Inferior parietal cortex (tissue), 1 donor: ENCODE measurements around the gene ZNF440.
"Not testable (repeated sequence)": the region's sequence is repeated elsewhere in the genome, so short reads cannot be mapped to it uniquely, and the experiment has no call there.

Source experiments
- DNase-seq: peaks from one replicate; pipeline ENCODE4 v3.0.0-alpha.2; 2016; ENCODE audit errors: extremely low spot score

The ZNF440 gene

GRCh38 chr19:11828957-11829876 is 15.1 kb downstream of the ZNF440 start:
- not testable (repeated sequence) for DNase-seq

DNA sequence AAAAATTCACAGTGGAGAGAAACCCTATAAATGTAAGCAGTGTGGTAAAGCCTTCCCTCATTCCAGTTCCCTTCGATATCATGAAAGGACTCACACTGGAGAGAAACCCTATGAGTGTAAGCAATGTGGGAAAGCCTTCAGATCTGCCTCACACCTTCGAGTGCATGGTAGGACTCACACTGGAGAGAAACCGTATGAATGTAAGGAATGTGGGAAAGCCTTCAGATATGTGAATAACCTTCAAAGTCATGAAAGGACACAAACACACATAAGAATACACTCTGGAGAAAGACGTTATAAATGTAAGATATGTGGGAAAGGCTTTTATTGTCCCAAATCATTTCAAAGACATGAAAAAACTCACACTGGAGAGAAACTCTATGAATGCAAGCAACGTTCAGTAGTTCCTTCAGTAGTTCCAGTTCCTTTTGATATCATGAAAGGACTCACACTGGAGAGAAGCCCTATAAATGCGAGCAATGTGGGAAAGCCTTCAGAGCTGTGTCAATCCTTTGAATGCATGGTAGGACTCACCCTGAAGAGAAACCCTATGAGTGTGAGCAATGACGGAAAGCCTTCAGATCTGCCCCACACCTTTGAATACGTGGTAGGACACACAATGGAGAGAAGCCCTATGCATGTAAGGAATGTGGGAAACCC is 18.3 kb downstream of the ZNF440 start:
- no peak for DNase-seq

- no peak for DNase-seq
Measured at GRCh38 chr19:11833541-11833940, 19.5 kb downstream of the ZNF440 start.

DNA sequence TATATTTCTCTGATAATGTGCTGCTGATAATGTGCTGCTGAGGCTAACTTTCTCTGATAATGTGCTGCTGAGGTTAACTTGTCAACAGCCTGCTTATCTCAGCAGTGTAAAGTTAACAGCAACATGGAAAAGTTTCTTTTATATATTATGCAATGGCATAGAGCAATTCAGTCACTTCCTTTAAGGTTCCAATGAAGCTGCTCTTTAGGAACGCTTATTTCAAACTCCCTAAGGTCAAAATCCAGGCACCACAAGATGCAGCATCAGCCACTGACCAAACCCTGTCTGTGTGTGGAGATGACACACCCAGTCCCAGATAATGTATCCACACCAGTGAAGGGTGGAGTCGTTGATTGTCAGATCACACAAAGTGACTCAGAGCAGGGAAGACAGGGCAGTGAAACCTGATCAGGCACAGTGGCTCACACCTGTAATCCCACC is 21.6 kb downstream of the ZNF440 start:
- not testable (repeated sequence) for DNase-seq

GRCh38 chr19:11843722-11844121 is 29.6 kb downstream of the ZNF440 start:
- no peak for DNase-seq

- not testable (repeated sequence) for DNase-seq
Measured at GRCh38 chr19:11847615-11848014, 33.5 kb downstream of the ZNF440 start.

DNA sequence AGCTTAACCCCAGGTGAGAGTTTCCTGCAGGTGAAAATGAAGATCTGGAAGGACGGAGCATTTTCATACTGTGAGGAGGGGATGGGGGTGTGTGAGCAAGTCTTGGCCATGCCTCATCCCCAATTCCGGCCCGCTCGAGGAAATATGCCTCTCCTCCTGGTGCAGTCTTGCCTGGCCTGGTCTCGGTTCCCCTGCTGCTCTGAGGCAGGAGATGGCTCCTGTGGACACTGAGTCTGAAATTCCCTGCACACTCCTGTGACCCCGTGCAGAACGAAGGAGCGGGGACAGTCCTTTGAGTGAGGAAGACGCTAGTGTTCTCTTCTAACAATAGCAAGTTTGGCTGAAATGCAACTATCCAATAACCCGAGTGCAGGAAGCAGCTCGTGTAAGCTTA is 34.1 kb downstream of the ZNF440 start:
- no peak for DNase-seq

DNA sequence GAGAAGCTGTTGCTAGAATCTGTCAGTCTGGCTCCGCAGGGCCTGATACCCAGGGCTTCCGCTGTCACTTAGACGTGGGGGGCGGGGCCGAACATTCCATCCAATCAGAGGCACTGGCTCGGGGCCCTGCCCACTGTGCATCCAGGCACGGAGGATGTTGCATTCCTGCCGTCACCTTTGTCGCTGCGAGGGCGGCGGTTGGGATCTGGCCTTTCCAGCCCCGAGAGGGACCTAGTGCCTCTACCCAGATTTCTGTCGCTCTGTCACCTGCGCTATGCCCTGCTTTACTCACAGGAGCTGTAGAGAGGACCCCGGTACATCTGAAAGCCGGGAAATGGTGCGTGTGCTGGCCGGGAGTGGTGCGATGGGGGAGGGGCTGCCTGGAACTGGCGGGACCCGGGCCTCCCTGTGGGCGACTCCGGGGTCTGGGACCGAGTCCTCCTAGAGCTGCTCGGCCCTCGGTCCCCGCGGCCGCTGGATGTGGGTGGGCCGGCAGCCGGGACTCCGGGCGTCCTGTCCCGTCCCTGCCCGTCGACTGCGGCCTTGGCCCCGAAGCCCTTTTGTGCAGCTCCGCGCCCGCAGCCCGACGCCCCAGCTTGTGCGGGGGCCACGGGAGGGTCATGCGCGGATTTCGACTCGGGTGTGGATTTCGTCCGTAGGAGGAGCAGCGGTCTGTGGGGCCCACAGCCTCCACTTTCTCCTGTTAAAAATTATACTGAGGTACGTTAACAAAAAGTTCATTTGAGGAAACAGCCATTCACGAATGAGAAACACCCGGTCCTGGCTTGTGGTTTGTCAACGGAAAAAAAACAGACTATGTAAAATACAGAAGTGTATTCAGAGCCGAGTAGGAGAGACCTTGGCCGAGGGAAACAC is 34.8 kb downstream of the ZNF440 start, which contains the start of gene ZNF439:
TSS of gene ZNF439 (plus strand) at position 133 of the 876 bp plus-strand sequence. CDS start at position 275, 142 bp downstream.
- DNase-seq: peak; percentile 91

GRCh38 chr19:11850289-11850688 is 36.2 kb downstream of the ZNF440 start:
- not testable (repeated sequence) for DNase-seq

DNA sequence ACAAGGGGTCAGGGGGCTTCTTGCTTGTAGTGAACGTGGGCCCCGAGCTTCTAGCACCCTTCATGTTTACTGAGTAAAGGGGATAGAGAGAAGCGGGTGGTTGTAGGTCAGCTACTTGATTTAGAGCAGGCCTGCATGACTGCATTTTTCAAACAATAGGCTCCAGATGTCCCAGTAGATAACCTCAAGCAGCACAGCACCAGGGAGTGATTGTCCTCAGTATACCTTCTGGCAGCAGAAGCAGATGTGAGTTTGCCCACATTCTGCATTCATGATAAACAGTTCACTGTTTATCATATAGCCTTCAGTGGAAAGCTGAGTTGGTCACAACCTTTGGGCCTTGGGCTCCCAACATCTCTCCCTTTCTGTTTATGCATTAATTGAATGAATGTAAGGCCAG is 39.3 kb downstream of the ZNF440 start:
- no peak for DNase-seq

GRCh38 chr19:11856596-11857250 is 42.6 kb downstream of the ZNF440 start:
- no peak for DNase-seq

- no peak for DNase-seq
Measured at GRCh38 chr19:11860721-11861120, 46.6 kb downstream of the ZNF440 start.

GRCh38 chr19:11861301-11861700 is 47.2 kb downstream of the ZNF440 start:
- no peak for DNase-seq

DNA sequence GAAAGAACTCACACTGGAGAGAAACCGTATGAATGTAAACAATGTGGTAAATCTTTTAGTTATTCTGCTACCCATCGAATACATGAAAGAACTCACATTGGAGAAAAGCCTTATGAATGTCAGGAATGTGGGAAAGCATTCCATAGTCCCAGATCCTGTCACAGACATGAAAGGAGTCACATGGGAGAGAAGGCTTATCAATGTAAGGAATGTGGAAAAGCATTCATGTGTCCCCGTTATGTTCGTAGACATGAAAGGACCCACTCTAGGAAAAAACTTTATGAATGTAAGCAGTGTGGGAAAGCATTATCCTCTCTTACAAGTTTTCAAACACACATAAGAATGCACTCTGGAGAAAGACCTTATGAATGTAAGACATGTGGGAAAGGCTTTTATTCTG is 53.7 kb downstream of the ZNF440 start:
- not testable (repeated sequence) for DNase-seq

- no peak for DNase-seq
Measured at GRCh38 chr19:11868188-11868587, 54.1 kb downstream of the ZNF440 start.

DNA sequence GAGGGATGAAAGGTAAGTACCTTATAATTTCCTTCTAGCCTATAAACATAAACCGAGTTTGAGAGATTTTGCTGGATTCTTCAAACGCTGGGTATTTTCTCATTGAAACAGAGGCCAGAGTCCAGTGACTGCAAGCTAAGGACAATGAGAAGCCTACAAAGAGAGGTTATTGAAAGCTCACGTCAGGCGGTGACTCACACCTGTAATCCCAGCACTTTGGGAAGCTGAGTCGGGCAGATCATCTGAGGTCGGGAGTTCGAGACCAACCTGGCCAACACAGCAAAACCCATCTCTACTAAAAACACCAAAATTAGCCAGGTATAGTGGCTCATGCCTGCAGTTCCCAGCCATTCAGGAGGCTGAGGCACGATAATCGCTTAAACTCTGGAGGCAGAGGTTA is 58.6 kb downstream of the ZNF440 start:
- no peak for DNase-seq

DNA sequence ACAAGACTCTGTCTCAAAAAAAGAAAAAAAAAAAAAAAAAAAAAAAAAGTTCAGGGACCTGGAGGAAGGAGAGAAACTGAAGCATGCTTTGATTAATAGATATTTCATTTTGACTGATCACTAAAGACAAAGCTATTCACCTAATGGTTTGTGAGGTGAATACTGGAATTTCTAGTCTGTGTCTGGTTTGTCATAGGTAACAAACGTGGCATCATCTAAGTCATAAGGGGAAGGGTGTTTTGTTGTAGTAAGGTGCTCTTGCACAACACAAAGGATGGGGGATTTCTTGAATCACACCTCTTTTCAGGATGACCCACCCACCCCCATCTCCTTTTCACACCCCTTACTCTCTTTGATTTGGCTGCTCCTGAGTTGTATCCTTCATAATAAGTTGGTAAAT is 59.7 kb downstream of the ZNF440 start:
- no peak for DNase-seq

- peak; percentile 5 for DNase-seq
Measured at GRCh38 chr19:11879687-11880266, 65.7 kb downstream of the ZNF440 start.

GRCh38 chr19:11880598-11880997 is 66.5 kb downstream of the ZNF440 start:
- no peak for DNase-seq

- DNase-seq: peak; percentile 78
Measured at GRCh38 chr19:11881151-11881800, 67.2 kb downstream of the ZNF440 start.
